ENCODE data around the gene MTMR3. TPM values are rescaled to one million over a fixed set of nuclear protein-coding genes. Genes with fewer than 3 reads are reported as not detected.

MTMR3 gene
- total and polyA plus RNA-seq, 4 donors = 13.6 to 86.0 (median 41.3) TPM

DNA sequence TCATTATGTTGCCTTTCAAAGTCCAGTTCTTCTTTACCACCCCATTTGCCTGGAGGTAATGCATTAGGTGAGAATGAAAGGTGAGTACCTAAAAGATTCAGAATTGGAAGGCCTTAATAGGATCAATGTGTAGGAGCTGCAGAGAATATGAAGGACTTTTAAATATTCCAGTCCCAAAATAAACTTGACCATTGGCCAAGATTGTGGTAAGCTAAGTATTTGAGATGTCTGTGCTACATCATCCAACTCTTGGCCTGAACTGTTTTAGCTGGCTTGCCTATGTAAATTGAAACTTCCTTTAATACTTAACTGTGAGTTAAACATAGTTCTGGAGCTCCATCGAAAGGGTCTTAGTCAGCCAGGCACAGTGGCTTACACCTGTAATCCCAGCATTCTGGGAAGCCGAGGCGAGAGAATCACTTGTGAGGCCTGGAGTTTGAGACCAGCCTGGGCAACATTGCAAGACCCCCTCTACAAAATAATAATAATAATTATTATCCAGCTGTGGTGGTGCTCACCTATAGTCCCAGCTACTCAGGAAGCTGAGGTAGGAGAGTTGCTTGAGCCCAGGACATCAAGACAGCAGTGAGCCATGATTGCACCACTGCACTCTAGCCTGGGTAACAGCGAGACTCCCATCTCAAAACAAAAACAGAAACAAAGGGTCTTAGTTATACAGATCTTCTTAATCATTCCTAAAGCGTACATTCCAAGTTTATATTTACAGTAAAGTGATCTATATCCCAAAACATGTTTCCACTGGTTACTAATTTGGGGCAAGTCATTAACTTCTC is 29.8 kb downstream of the MTMR3 start:
- H3K4me1 ChIP-seq (ENCODE audit: control insufficient read depth in 5 of 5, insufficient read depth in 5 of 5, low read length in 5 of 5) = peaks cover 0 to 36% (median 12%) of the 10 kb centered on the region in 5 donors
- no peaks in the 10 kb centered on the region for H3K27me3 ChIP-seq (ENCODE audit: control insufficient read depth in 3 of 3, insufficient read depth in 3 of 3, low read length in 2 of 3)
- H3K9ac ChIP-seq (ENCODE audit: insufficient read depth in 1 of 2, low read length in 2 of 2) = no peak overlapping the region
- H3K4me3 ChIP-seq = no peak overlapping the region
- peak; percentile 48 for ATAC-seq (ENCODE audit: insufficient read depth, low FRiP score)
- no peak for TF ChIP-seq CTCF (IDR thresholded peaks at IDR 0.05; ENCODE audit: control extremely low read depth, extremely low read depth)
- H3K36me3 ChIP-seq (ENCODE audit: control insufficient read depth in 4 of 4, insufficient read depth in 4 of 4, low read length in 4 of 4) = no peaks in the 10 kb centered on the region
- DNase-seq = peak in 2 of 3 donors; percentile 89 to 96
- H3K9me3 ChIP-seq (ENCODE audit: control insufficient read depth in 4 of 4, insufficient read depth in 3 of 4, low read length in 3 of 4) = no peaks in the 10 kb centered on the region
- peak overlapping the region in 1 of 2 donors; percentile 22 for H3K27ac ChIP-seq (ENCODE audit: low read depth in 1 of 2, low read length in 1 of 2)
- WGBS, 2 donors = 64 to 75% methylated on average over 5 of the region's 5 CpGs

- 72 to 91% methylated on average over 1 of the region's 1 CpG for WGBS, 2 donors
- ATAC-seq (ENCODE audit: insufficient read depth, low FRiP score) = no peak
- Histone ChIP-seq H3K9me3 (ENCODE audit: control insufficient read depth in 4 of 4, insufficient read depth in 3 of 4, low read length in 3 of 4) (no peaks in the 10 kb centered on the region), H3K27me3 (ENCODE audit: control insufficient read depth in 3 of 3, insufficient read depth in 3 of 3, low read length in 2 of 3) (no peaks in the 10 kb centered on the region), H3K27ac (ENCODE audit: low read depth in 1 of 2, low read length in 1 of 2) (no peak overlapping the region), H3K4me1 (ENCODE audit: control insufficient read depth in 5 of 5, insufficient read depth in 5 of 5, low read length in 5 of 5) (peaks cover 0 to 27% (median 6%) of the 10 kb centered on the region in 5 donors), H3K36me3 (ENCODE audit: control insufficient read depth in 4 of 4, insufficient read depth in 4 of 4, low read length in 4 of 4) (no peaks in the 10 kb centered on the region), H3K9ac (ENCODE audit: insufficient read depth in 1 of 2, low read length in 2 of 2) (no peak overlapping the region), H3K4me3 (no peak overlapping the region)
- no peak for TF ChIP-seq CTCF (IDR thresholded peaks at IDR 0.05; ENCODE audit: control extremely low read depth, extremely low read depth)
- no peak for DNase-seq
Measured at GRCh38 chr22:29914165-29914564, 31.2 kb downstream of the MTMR3 start.

- no peak overlapping the region for H3K9ac ChIP-seq (ENCODE audit: insufficient read depth in 1 of 2, low read length in 2 of 2)
- peaks cover 0 to 27% (median 6%) of the 10 kb centered on the region in 5 donors for H3K4me1 ChIP-seq (ENCODE audit: control insufficient read depth in 5 of 5, insufficient read depth in 5 of 5, low read length in 5 of 5)
- no peaks in the 10 kb centered on the region for H3K9me3 ChIP-seq (ENCODE audit: control insufficient read depth in 4 of 4, insufficient read depth in 3 of 4, low read length in 3 of 4)
- H3K27me3 ChIP-seq (ENCODE audit: control insufficient read depth in 3 of 3, insufficient read depth in 3 of 3, low read length in 2 of 3) = no peaks in the 10 kb centered on the region
- DNase-seq = no peak
- H3K27ac ChIP-seq (ENCODE audit: low read depth in 1 of 2, low read length in 1 of 2) = no peak overlapping the region
- H3K4me3 ChIP-seq = no peak overlapping the region
- TF ChIP-seq CTCF (IDR thresholded peaks at IDR 0.05; ENCODE audit: control extremely low read depth, extremely low read depth) = no peak
- H3K36me3 ChIP-seq (ENCODE audit: control insufficient read depth in 4 of 4, insufficient read depth in 4 of 4, low read length in 4 of 4) = no peaks in the 10 kb centered on the region
- no peak for ATAC-seq (ENCODE audit: insufficient read depth, low FRiP score)
- 96 to 98% methylated on average over 4 of the region's 4 CpGs for WGBS, 2 donors
Measured at GRCh38 chr22:29914991-29915533, 32.1 kb downstream of the MTMR3 start.
